T-helper 1 cell treated with Interleukin-12 subunit alpha and Interleukin-12 subunit beta and Interleukin-4 antibody, amounts not matched to agents 30 μg/mL and 1 μg/mL, for 36 hours (primary cell): ENCODE data around the gene KL.

ENCODE experiments used
- H3K27ac Mint-ChIP-seq: one replicate; pipeline ENCODE4 v1.8.0; 2021; ENCODE audit warnings: mild to moderate bottlenecking, mixed read lengths
- H3K27me3 Mint-ChIP-seq: one replicate; pipeline ENCODE4 v1.8.0; 2021; ENCODE audit warnings: low read depth, mixed read lengths
- H3K36me3 Mint-ChIP-seq: one replicate; pipeline ENCODE4 v1.8.0; 2021; ENCODE audit warnings: low read depth, mixed read lengths
- H3K4me1 Mint-ChIP-seq: one replicate; pipeline ENCODE4 v1.8.0; 2021; ENCODE audit warnings: low read depth, mixed read lengths
- H3K4me3 Mint-ChIP-seq: one replicate; pipeline ENCODE4 v1.8.0; 2021; ENCODE audit warnings: mild to moderate bottlenecking, moderate library complexity, mixed read lengths
- H3K9me3 Mint-ChIP-seq: one replicate; pipeline ENCODE4 v1.8.0; 2021; ENCODE audit warnings: mixed read lengths

KL gene

DNA sequence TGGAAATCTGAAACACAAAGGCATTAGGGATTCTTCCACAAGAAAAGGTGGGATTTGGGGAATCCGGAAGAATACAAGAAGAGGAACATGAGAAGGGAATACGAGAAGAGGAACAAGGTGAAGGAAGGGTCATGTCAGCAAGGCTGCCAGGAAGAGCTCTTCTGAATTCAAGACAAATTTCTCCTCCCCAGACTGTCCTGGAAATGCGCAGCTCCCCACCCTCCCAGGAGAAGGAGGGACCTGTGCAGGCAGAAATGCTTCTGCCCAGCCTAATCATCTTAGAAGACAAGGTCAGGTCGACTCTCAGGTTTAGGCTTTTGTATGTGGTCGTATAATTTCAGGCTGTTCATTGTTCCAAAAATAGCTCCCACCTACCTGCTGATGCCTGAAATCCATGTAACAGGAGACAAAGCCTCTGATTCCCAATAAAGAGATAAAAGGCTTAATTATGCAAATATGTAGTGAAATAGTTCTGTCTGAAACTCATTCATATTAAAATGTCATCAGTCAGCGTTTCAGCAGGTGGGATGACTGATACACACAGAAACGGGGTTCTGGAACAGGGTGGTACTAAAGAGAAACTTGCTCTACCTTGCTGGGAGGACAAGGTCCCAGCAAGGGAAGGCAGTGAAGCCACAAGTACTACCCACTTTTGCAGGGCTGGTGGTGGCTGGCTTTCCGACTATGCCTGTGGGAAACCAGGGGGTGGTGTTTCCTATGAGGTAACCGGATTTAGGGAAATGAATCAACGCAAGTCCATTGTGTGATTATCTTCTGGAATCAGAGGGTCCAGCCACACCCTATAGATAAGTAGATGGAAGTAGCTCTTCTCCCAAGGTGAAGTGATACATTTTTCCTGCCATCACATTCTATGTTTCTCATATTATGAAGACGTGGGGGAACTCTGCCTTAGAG, 76.1 kb downstream of the KL start:
- H3K27me3 Mint-ChIP-seq, result no peaks in the 10 kb centered on the region

DNA sequence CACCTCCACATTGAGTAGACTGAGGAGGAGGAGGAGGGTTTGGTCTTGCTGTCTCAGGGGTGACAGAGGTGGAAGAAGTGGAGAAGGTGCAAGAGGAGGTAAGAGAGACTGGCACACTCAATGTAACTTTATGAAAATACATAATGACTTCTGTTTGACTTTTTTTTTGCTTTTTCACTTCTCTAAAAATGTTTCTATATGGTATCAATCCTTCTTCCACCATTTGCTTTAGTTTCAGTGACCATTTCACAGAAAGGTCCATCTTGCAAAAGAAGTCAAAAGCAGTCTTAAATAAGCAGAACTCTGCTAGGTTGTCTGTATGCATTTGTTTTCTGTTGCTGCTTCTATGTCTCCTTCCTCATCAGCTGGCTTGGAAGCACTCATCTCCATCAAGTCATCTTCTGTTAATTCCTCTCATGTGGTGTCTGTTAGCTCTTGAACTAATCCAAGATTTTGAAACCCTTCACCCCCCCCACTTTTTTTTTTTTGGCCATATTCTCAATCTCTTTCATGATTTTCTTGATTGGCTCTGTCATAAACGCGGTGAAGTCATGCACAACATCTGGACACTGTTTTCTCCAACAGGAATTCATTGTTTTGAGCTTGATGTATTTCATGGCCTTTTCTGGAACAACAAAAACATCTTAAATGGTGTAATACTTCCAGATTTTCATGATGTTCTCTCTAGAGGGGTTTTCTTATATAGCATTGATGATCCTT, 80.8 kb downstream of the KL start:
- H3K4me1 Mint-ChIP-seq, result no peaks in the 10 kb centered on the region
- H3K36me3 Mint-ChIP-seq, result no peaks in the 10 kb centered on the region
- H3K27me3 Mint-ChIP-seq, result peaks cover 3% of the 10 kb centered on the region
- H3K9me3 Mint-ChIP-seq, result peaks cover 26% of the 10 kb centered on the region
- no peak overlapping the region for H3K27ac Mint-ChIP-seq
- no peak overlapping the region for H3K4me3 Mint-ChIP-seq

More for the DNA sequence above, 76.1 kb downstream of the KL start:
- no peak overlapping the region for H3K4me3 Mint-ChIP-seq
- H3K4me1 Mint-ChIP-seq, result peaks cover under 1% of the 10 kb centered on the region
- peaks cover 17% of the 10 kb centered on the region for H3K9me3 Mint-ChIP-seq
- no peaks in the 10 kb centered on the region for H3K36me3 Mint-ChIP-seq
- no peak overlapping the region for H3K27ac Mint-ChIP-seq

DNA sequence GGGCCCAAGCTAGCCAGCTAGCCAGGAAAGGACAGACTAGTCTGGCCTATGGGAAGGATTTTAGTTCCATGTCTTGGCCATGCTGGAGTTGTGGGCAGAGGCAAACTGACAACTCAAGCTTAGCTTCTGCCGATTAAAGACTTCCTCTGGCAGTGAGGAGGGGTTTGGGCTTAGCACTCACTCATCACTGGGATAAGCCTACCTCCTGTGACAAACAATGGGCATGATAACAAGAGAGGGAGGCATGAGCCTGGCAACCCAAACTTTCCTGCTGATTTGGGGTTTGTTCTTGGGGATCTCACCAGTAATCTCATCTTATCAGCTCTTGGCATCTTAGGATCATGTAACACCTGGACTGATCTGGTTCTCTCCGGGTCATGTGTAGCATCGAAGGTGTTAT, 83.6 kb downstream of the KL start:
- Mint-ChIP-seq H3K9me3 (peaks cover 21% of the 10 kb centered on the region), H3K36me3 (no peaks in the 10 kb centered on the region), H3K4me3 (no peak overlapping the region), H3K27ac (no peak overlapping the region), H3K4me1 (no peaks in the 10 kb centered on the region), H3K27me3 (peaks cover 3% of the 10 kb centered on the region)

DNA sequence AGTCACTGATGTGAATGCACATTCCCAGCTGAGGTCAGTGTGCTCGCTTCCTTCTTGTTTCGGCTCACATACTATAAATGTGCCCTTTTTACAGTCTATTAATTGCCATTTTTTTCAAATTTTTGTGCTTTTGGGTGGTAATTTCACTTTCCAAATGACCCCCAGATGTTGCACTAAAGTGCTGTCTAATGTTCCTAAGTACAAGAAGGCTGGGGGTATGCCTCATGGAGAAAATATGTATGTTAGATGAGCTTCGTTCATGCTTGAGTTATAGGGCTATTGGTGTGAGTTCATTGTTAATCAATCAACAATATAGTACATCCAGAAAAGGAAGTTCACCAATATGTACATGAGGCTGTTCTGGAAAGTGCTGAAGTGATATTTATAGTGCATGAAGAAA, 84.7 kb downstream of the KL start:
- H3K36me3 Mint-ChIP-seq, result no peaks in the 10 kb centered on the region
- H3K27ac Mint-ChIP-seq, result no peak overlapping the region
- H3K9me3 Mint-ChIP-seq, result peaks cover 16% of the 10 kb centered on the region
- H3K4me1 Mint-ChIP-seq, result no peaks in the 10 kb centered on the region
- H3K27me3 Mint-ChIP-seq, result peaks cover 6% of the 10 kb centered on the region
- no peak overlapping the region for H3K4me3 Mint-ChIP-seq

DNA sequence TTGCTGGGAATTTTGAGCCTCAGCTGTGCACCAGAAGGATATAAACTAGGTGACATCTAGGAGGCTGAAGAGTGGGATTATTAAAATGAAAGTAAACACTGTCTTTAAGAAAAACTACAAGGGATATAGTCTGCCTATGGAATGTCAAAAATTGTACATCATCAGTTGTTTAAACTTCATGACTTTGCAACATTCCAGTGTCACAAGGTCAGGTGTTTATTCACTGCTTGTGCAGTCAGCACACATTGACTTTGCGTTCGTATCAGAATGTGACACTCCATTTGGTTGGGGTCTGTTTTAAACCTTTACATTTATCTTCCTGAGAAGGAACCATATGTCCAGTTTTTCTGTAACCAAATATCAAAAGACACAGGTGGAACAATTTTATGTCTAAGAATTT, 85.6 kb downstream of the KL start:
- Mint-ChIP-seq H3K9me3 (peaks cover 13% of the 10 kb centered on the region), H3K4me1 (no peaks in the 10 kb centered on the region), H3K27me3 (peaks cover 6% of the 10 kb centered on the region), H3K4me3 (no peak overlapping the region), H3K36me3 (no peaks in the 10 kb centered on the region), H3K27ac (no peak overlapping the region)

DNA sequence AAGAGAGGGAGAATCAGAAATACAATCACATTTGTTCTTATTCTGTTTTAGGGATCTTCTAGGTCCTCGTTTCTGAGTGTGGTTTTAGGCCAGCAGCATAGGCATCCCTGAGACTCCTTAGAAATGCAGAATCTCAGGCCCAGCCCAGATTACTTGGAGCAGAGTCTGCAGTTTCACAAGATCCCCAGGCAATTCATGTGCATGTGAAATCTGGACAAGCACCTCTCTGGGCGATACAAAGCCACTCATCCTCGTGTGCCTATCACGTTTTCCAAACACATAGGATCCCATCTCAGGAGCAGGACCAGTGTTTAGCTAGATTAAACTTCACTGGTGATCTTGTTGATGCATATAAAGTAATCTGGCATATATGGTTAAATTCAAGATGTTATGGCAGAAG, 87.2 kb downstream of the KL start:
- Mint-ChIP-seq H3K27ac (no peak overlapping the region), H3K36me3 (peaks cover 2% of the 10 kb centered on the region), H3K4me3 (no peak overlapping the region), H3K9me3 (peaks cover under 1% of the 10 kb centered on the region), H3K4me1 (no peaks in the 10 kb centered on the region), H3K27me3 (peaks cover 6% of the 10 kb centered on the region)

DNA sequence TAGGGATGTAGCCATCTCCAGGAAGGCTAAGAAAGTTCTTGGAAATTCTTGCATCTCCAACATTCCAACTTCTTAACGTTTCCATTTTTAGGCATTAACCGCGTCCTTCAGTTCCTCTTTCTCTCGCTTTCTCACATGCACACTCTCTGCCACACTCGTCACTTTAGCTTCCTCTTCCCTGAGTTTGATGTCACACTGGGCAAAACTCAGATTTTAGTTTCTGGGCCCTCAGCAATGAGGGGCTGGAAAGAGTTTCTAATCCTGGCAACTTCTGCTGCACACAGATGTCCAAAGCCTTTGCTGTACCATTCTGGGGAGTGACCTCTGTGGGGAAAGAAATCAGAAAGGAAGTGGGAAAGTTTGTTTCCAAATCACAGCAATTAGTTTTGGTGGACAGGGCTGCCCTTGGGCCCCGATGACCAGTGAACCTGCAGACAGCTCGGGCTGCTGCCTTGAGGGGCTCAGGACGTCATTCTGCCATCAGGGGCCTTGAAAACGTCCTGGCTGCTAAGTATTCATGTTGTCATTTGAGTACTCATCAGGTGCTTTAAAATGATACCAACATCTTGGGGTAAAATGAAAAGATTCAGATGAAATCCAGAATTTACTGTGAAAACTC, 89.3 kb downstream of the KL start:
- H3K36me3 Mint-ChIP-seq, result peaks cover 2% of the 10 kb centered on the region
- H3K4me3 Mint-ChIP-seq, result no peak overlapping the region
- H3K4me1 Mint-ChIP-seq, result no peaks in the 10 kb centered on the region
- no peak overlapping the region for H3K27ac Mint-ChIP-seq
- H3K9me3 Mint-ChIP-seq, result no peaks in the 10 kb centered on the region
- peaks cover 3% of the 10 kb centered on the region for H3K27me3 Mint-ChIP-seq

DNA sequence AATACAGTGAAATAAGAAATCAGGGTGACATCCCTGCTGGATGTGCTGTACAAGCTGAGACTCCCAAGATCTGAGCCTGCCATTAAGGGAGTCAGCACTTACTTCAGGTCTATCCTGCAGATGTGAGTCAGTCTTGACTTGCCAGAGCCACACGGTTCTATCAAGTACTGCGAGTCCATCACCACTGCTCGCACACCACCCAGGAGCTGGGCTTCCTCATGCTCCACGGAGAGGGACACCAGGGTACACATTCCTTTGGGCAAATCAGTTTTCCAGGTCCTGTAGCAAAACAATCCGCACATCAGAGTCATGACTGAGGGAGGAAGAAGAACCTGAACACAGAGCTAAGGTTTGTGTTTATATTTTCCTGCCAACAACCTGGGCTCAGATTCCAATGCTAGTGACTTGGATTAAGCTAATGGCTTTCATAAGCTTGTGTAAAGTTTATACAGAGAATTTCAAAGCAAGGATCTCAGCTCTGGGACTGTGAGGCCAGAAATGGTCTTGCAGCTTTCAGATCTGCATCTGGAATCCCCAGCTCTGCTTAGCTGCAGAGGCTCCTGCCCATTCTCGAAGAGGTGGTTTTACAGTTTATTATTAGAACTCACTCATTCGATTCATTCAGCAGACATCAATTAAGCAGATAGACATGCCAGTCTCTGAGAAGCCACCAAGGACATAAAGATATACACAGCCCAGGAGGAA, 90.6 kb downstream of the KL start:
- H3K9me3 Mint-ChIP-seq, result no peaks in the 10 kb centered on the region
- peaks cover 2% of the 10 kb centered on the region for H3K36me3 Mint-ChIP-seq
- no peaks in the 10 kb centered on the region for H3K4me1 Mint-ChIP-seq
- peaks cover 3% of the 10 kb centered on the region for H3K27me3 Mint-ChIP-seq
- H3K27ac Mint-ChIP-seq, result no peak overlapping the region
- no peak overlapping the region for H3K4me3 Mint-ChIP-seq

DNA sequence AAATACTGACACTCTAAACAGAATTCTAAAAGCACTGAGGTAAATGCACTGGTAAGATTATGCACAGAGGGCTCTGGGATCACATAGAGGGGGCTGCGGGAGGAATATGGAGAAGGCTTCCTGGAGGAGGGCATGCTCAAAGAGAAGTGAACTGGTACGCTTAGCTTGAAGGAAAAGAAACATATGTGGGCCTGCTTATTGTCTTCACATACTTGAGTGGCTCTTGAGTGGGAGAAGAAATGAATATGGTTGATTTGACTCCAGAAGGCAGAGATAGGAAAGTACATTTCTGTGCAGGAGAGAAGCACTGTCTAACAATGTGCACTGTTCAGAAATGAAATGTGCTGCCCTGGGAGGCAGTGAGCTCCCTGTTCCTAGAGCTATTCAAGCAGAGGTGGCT, 91.1 kb downstream of the KL start:
- Mint-ChIP-seq H3K4me1 (no peaks in the 10 kb centered on the region), H3K27me3 (peaks cover 3% of the 10 kb centered on the region), H3K27ac (no peak overlapping the region), H3K4me3 (no peak overlapping the region), H3K36me3 (peaks cover 2% of the 10 kb centered on the region), H3K9me3 (no peaks in the 10 kb centered on the region)

DNA sequence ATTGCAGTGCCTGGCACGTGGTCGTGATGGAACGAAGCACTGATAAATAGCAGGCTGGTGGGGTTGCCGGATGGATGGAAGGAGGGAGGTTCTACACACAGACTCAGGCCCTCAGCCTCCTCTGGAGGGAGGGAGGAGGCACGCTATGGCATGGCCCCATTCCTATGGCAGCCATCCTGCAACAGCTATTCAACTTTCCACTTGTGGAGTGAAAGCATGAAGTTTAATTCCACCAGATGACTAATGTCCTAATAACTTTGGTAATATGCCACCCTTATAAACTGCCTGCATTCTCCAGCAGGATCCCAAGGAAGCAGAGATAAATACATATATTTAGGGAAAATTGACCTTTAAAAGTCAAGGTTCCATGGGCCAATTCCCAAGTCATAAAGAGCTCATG, 92.4 kb downstream of the KL start:
- peaks cover 3% of the 10 kb centered on the region for H3K27me3 Mint-ChIP-seq
- H3K4me3 Mint-ChIP-seq, result no peak overlapping the region
- peaks cover 2% of the 10 kb centered on the region for H3K36me3 Mint-ChIP-seq
- H3K27ac Mint-ChIP-seq, result no peak overlapping the region
- H3K9me3 Mint-ChIP-seq, result no peaks in the 10 kb centered on the region
- H3K4me1 Mint-ChIP-seq, result no peaks in the 10 kb centered on the region

DNA sequence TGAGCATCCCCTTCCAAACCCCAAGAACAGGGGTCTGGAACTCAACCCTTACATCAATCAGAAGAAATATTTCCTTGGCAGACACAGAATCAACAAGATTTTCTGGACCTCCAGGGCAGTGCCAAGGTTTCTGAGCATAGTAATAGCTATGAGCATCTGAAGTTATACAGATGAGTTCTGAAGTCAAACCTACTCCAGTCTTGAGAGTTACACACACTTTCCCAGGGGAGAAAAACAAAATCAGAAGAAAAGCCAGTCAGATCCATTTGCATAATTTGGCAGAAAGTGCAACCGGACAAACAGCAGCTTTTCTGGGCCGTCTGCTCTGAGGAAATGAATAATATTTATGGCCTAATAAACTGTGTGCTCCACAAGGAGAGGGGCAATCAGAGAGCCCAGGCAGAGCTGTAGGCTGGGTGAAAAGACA, 93.1 kb downstream of the KL start:
- Mint-ChIP-seq H3K9me3 (no peaks in the 10 kb centered on the region), H3K4me1 (no peaks in the 10 kb centered on the region), H3K27ac (no peak overlapping the region), H3K27me3 (peaks cover 3% of the 10 kb centered on the region), H3K4me3 (no peak overlapping the region), H3K36me3 (peaks cover 2% of the 10 kb centered on the region)

DNA sequence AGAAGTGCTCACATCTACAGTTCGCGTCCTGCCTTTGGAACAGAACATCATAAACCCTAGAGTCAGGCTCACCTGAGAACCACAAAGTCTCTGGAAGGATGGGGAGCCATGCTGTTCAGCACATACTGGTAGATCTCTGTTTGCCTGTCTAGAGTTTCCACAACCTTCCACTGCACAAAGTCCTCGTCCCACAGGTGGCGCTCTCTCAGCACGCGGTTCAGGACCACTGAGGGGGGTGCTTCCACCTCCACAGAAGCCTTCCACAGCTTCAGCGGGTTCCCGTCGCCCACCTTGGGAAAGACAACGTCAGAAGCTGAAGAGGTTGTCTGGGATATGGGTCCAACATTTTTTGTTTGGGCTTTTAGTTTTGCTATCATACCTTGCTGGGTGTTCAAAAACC, 93.6 kb downstream of the KL start:
- Mint-ChIP-seq H3K9me3 (no peaks in the 10 kb centered on the region), H3K4me1 (no peaks in the 10 kb centered on the region)

DNA sequence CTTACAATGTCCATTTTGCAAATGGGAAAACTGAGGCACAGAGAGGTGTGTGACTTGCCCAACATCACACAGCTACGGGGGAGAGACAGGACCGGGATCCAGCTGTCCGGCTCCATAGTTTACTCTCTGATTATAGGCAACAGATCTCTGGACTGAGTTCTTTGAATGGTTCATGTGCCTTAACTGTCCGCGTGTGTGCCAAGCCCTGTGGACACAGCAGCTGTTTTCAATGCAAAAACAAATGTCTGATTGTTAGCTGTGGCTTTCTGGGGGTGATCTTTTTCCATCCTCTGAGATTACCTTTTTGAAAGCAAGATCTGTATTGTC, 94.1 kb downstream of the KL start:
- Mint-ChIP-seq H3K4me1 (no peaks in the 10 kb centered on the region), H3K9me3 (no peaks in the 10 kb centered on the region), H3K36me3 (peaks cover 2% of the 10 kb centered on the region), H3K27me3 (peaks cover 2% of the 10 kb centered on the region), H3K4me3 (no peak overlapping the region), H3K27ac (no peak overlapping the region)

More for the DNA sequence above, 93.6 kb downstream of the KL start:
- Mint-ChIP-seq H3K36me3 (peaks cover 2% of the 10 kb centered on the region), H3K4me3 (no peak overlapping the region), H3K27me3 (peaks cover 3% of the 10 kb centered on the region), H3K27ac (no peak overlapping the region)

DNA sequence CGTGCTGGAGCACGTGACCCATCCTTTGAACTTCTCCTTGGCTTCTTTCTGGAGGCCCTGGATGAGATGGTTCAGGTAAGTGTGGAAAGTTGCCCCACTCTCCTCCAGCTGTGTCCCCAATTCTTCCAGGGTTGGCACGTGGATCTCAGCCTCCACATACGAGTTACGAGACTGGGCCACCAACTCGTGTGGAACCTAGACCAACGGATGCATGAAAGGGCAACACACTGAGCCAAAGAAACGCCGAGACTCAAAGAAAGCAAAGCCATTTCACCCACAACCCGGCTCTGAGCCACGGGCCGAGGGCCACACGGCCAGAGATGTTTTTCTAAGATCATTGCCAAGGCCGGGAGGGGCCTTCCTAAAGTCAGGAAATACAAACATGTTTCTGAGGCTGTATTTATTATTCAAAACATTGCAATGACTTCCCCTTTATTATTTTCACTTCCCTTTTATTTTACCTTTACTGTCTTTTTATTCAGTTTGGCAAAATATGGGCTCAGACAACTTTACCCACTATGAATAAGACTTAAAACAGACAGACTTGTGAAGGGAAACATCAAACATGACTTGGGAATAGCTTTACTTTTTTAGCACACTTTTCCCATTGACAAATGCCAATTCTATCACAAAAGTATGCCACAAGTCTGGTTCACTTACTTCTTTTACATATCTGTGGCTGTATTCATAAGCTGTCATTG, 94.6 kb downstream of the KL start:
- Mint-ChIP-seq H3K4me3 (no peak overlapping the region), H3K4me1 (no peaks in the 10 kb centered on the region), H3K27me3 (no peaks in the 10 kb centered on the region)

More for the DNA sequence above, 94.6 kb downstream of the KL start:
- H3K36me3 Mint-ChIP-seq, result peaks cover 2% of the 10 kb centered on the region
- H3K27ac Mint-ChIP-seq, result no peak overlapping the region
- H3K9me3 Mint-ChIP-seq, result no peaks in the 10 kb centered on the region
